ENCODE measurements around the gene PRODH2. TPM values are rescaled to one million over a fixed set of nuclear protein-coding genes. Genes with fewer than 3 reads are reported as not detected.
"Not testable (repeated sequence)": the region's sequence is repeated elsewhere in the genome, so short reads cannot be mapped to it uniquely, and the experiment has no call there.

PRODH2 gene
- total RNA-seq, 3 donors from 2014 or later: not detected

DNA sequence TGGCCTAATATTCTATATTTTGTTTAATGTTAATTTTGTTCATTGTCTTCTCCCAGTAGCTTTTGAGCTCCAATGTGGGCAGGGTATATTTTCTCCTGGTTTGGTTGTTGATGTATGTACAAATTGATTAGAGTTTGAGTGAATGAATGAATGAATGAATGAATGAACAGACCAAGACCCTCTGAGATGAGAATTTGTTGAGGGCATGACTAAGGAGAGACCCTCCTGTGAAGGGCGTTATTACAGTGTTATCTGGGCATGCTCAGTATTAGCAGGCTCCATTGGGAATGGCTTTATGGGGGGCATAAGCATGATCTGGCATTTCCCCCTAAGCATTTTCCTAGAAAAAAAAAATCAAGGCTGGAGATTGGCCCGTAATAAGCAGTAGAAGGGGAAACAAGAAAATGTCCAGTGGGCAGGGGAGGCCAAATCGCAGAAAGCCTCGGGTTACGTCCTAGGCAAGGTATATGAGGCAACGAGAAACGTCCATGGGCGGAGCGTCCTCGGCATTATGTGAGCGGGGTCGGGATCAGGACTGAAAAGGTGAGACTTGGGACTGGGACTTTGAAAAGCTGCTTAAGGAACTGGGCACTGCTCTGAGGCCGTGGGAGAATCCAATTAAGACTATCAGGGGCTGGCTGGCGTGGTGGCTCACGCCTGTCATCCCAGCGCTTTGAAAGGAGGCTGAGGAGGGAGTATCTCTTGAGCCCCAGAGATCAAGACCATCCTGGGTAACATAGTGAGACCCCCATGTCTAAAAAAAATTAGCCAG lies 38.2 kb downstream of the PRODH2 start:
- ATAC-seq (no peak), DNase-seq (no peak)
- Mint-ChIP-seq H3K9me3 (no peaks in the 10 kb centered on the region), H3K4me1 (ENCODE audit: low read depth) (peaks cover 19% of the 10 kb centered on the region), H3K36me3 (ENCODE audit: insufficient read depth) (no peaks in the 10 kb centered on the region), H3K4me3 (peak overlapping the region; percentile 71), H3K27me3 (ENCODE audit: low read depth) (no peaks in the 10 kb centered on the region)

DNA sequence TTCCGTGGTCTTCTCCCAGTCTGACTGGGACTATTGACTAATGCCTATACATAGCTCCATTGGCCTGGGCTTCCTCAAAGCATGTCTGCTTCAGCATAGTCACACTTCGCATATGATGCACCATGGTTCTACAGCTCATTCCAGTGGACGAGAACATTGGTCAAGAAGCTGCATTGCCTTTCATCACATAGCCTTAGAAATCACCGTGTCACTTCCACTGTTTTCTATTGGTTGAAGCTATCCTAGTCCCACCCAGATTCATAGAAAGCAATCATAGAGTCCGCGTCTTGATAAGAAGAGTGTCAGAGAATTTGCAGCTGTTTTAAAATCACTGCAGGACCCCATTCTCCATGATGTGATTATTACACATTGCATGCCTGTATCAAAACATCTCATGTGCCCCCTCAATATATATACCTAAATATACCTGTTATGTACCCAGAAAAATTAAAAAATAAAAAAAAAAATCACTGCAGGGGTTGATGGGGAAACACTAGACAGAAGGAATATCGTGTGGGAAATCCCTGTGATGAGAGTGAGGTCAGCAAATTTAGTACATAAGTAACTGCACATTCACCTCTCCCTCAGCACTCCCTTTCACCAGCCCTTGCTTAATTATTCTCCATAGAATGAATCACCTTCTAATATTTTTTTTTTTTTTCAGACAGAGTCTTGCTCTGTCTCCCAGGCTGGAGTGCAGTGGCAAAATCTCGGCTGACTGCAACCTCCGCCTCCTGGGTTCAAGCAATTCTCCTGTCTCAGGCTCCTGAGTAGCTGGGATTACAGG lies 39.4 kb downstream of the PRODH2 start:
- H3K4me3 Mint-ChIP-seq: no peak overlapping the region
- no peaks in the 10 kb centered on the region for H3K27me3 Mint-ChIP-seq (ENCODE audit: low read depth)
- peaks cover 19% of the 10 kb centered on the region for H3K4me1 Mint-ChIP-seq (ENCODE audit: low read depth)
- H3K9me3 Mint-ChIP-seq: no peaks in the 10 kb centered on the region
- no peak for ATAC-seq
- H3K36me3 Mint-ChIP-seq (ENCODE audit: insufficient read depth): peaks cover 4% of the 10 kb centered on the region
- DNase-seq: no peak

DNA sequence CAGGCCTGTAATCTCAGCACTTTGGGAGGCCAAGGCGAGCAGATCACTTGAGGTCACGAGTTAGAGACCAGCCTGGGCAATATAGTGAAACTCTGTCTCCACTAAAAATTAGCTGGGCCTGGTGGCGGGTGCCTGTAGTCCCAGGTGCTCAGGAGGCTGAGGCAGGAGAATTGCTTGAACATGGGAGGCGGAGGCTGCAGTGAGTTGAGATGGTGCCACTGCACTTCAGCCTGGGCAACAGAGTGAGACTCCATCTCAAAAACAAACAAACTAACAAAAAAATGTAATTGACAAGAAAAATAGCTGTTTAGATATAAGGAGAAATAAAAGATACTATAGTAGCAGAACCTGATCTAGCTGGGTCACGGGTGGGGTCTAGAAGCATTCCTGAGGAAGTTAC lies 40.3 kb downstream of the PRODH2 start:
- H3K9me3 Mint-ChIP-seq; H3K36me3 Mint-ChIP-seq (ENCODE audit: insufficient read depth); H3K4me3 Mint-ChIP-seq; ATAC-seq; DNase-seq; H3K27me3 Mint-ChIP-seq (ENCODE audit: low read depth): not testable (repeated sequence)
- H3K4me1 Mint-ChIP-seq (ENCODE audit: low read depth): peaks cover 19% of the 10 kb centered on the region

DNA sequence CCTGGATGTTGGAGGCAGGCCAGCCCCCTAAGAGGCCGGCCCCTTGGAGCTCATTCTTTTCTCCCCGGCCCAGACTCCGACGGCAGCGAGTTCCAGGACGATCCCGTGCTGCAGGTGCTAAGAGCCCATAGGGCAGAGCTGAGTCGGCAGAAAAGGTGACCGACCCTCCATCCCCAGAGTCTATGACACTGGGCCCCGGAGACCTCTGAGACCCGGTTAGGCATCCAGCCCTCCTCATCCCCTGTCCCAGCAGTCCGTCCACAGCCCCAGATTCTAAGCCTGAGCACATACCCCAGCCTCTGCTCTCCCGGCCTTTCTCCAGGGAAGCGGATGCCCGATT lies 44.6 kb downstream of the PRODH2 start:
- no peak for ATAC-seq
- DNase-seq: no peak
- H3K9me3 Mint-ChIP-seq: no peaks in the 10 kb centered on the region
- no peaks in the 10 kb centered on the region for H3K27me3 Mint-ChIP-seq (ENCODE audit: low read depth)
- H3K4me1 Mint-ChIP-seq (ENCODE audit: low read depth): no peaks in the 10 kb centered on the region
- H3K36me3 Mint-ChIP-seq (ENCODE audit: insufficient read depth): peaks cover 9% of the 10 kb centered on the region
- no peak overlapping the region for H3K4me3 Mint-ChIP-seq

DNA sequence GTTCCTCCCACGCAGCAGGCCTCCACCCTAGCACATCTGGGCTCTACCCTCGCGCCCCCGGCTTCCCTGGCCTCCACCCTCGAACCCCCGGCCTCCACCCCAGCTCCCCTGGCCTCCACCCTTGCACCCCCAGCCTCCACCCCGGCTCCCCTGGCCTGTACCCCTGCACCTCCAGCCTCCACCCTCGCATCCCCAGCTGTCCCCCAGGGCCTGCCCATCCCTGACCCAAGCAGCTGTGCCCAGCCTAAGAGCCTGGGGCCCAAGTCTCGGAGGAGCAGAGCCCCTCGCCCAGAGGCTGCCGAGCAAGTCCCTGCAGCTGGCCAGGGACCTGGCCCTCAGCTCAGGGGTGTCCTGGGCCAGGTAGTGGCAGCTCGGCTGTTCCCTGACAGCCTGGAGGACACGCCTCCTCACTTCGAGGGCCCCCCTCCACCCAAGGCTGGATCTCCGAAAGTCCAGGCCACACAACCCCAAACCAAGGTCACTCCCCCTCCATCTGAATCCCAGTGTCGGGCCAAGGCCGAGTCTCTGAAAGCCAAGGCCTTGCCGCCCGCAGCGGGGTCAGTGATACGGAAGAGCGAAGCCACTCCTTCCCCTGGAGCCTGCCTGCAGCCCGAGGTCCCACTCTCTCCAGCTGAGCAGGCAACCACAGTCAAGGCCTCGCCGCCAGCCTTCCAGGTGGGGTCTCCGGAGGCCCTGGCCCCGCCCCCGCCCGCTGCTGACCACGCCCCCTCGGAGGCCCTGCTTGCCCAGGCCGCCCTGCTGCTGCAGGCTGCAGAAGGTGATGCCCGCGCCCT lies 45.2 kb downstream of the PRODH2 start:
- Mint-ChIP-seq H3K36me3 (ENCODE audit: insufficient read depth) (peaks cover 9% of the 10 kb centered on the region), H3K4me1 (ENCODE audit: low read depth) (no peaks in the 10 kb centered on the region), H3K9me3 (no peaks in the 10 kb centered on the region), H3K4me3 (no peak overlapping the region), H3K27me3 (ENCODE audit: low read depth) (no peaks in the 10 kb centered on the region)
- ATAC-seq (peak in 1 of 2 donors; percentile 23), DNase-seq (no peak)

DNA sequence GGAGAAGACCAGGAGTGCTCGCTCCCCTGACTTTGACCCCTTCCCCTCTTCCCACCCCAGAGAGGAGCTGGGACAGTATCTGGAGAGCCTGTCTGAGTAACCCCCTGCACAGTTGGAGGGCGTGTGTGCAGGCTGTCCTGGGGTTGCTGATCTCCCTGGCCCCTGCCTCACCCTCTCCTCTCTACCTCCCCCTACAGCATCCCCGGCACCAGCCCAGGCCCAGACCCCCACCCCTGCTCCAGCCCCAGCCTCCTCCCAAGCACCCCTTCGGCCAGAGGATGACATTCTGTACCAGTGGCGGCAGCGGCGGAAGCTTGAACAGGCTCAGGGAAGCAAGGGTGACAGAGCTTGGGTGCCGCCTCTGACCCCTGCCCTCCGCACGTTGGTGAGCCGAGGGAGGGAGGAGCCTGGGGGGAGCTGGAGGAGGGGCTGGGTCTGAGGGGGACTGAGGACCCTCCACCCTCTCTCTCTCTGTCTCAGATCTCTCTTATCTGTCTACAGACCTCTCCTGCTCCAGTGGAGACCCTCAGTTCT lies 46.0 kb downstream of the PRODH2 start:
- Mint-ChIP-seq H3K36me3 (ENCODE audit: insufficient read depth) (peaks cover 14% of the 10 kb centered on the region), H3K27me3 (ENCODE audit: low read depth) (no peaks in the 10 kb centered on the region), H3K9me3 (no peaks in the 10 kb centered on the region), H3K4me1 (ENCODE audit: low read depth) (no peaks in the 10 kb centered on the region), H3K4me3 (no peak overlapping the region)
- DNase-seq (no peak), ATAC-seq (no peak)

DNA sequence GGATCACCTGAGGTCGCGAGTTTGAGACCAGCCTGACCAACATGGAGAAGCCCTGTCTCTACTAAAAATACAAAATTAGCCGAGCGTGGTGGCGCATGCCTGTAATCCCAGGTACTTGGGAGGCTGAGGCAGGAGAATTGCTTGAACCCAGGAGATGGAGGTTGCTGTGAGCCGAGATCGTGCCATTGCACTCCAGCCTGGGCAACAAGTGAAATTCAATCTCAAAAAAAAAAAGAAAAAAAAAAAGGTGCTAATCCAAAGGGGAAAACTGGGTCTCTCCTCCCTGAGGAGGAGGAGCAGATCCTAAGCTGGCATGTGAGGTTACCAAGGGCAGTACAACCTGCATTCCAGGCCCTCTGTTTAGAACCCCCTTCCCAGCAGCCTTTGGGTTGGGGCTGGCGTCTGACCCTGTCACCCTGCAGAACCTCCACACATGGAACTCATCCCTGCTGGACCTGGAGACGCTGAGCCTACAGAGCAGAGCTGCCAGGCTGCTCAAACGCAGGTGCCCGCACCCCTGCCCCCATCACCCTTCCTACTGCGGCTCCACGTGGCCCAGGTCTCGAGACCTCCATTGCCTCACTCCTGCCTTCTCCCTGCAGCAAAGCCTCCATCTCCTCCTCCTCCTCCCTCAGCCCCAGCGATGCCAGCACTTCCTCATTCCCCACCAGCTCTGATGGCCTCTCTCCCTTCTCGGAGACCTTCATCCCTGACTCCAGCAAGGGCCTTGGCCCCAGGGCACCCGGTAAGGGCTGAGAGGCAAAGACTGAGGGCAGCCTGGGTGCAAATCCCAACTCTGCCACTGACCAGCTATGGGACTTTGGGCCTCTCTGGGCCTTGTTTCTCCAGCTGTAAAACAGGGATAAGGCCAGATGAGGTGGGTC lies 48.0 kb downstream of the PRODH2 start:
- DNase-seq (no peak), ATAC-seq (no peak)
- Mint-ChIP-seq H3K4me1 (ENCODE audit: low read depth) (no peaks in the 10 kb centered on the region), H3K4me3 (no peak overlapping the region), H3K27me3 (ENCODE audit: low read depth) (no peaks in the 10 kb centered on the region), H3K9me3 (no peaks in the 10 kb centered on the region), H3K36me3 (ENCODE audit: insufficient read depth) (peaks cover 16% of the 10 kb centered on the region)

DNA sequence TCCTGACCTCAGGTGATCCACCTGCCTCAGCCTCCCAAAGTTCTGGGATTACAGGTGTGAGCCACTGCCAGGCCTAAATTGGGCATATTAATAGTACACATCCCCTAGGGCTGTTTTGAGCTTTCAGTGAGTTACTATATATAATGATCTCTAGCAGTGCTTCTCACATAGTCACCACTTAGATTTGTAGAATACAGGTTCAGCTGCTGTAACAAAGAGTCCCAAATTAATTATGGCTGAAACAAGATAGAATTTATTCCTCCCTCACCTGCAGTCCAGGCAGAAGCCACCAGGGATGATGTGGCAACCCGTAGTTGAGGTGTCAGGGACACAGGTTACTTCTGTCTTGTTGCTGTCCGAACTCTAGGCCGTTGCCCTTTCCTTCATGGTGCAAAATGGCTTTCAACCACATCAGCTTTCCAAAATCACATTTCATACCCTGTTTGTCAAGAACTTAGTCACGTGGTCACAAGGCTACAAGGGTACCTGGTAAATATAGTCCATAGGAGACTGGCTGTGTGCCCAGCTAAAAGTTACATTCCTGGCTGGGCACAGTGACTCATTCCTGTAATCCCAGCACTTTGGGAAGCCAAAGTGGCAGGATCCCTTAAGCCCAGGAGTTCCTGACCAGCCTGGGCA lies 51.8 kb downstream of the PRODH2 start:
- peaks cover 5% of the 10 kb centered on the region for H3K27me3 Mint-ChIP-seq (ENCODE audit: low read depth)
- peaks cover 25% of the 10 kb centered on the region for H3K4me1 Mint-ChIP-seq (ENCODE audit: low read depth)
- H3K36me3 Mint-ChIP-seq (ENCODE audit: insufficient read depth): peaks cover 10% of the 10 kb centered on the region
- no peak for DNase-seq
- no peak for ATAC-seq
- H3K9me3 Mint-ChIP-seq: no peaks in the 10 kb centered on the region
- no peak overlapping the region for H3K4me3 Mint-ChIP-seq

DNA sequence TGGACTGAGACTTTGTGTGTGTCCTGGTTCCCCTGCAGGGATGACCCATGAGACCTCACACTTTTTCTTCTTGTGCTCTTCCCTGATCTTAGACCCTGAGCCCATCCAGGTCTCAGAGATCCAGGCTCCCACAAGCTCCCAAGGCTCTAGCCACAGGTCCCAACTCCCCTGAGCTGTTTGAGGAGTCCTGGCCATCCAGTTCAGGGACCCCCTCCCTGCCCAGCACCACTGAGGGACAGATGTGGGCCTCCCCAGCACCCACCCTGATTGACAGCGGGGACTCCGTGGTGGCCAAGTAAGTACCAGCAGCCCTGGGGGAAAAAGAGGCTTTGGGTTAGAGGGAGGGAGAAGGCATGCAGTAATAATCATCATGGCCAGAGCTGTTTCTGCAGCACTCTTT lies 52.9 kb downstream of the PRODH2 start:
- H3K36me3 Mint-ChIP-seq (ENCODE audit: insufficient read depth): peaks cover 8% of the 10 kb centered on the region
- peak overlapping the region; percentile 59 for H3K4me3 Mint-ChIP-seq
- H3K4me1 Mint-ChIP-seq (ENCODE audit: low read depth): peaks cover 29% of the 10 kb centered on the region
- DNase-seq (no peak), ATAC-seq (no peak)
- no peaks in the 10 kb centered on the region for H3K9me3 Mint-ChIP-seq
- H3K27me3 Mint-ChIP-seq (ENCODE audit: low read depth): peaks cover 5% of the 10 kb centered on the region

DNA sequence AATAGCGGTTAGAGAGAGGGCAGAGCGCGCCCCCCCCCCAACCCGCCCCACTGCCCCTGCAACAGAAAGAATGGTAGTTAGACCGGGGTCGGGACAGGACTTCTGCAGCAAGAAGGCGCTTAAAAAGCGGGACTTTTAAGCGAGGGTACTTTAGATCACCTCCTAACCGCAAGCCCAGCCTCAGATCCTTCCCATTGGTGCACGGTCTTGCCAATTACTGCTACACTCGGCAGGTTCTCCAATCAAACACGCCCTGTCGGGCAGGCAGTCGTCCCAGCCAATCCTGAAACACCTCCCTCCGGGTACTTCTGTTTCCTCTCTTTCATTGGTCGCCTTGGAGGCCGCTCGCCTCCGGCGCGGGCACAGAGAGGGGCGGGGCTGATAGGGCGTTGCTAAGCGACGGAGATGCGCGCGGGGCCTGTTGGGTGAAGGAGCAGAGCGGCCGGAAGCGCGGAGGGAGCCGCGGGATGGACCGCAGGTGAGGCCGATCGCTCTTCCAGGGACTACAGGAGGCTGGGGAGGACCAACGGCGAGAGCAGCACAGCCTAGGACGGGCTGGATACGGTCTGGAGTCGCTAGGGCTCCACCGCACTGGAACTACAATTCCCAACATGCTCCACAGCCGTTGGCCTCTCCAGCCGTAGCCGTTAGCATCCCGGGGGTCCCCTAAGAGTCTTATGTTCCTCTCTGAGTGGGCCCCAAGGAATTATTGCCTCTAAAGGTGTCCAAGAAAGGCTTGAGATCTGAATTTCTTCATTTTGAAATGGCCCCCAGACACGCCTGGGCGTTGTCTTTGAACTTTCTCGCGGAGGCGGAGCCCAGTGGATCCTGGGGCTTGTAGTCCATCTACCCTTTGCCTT lies 54.7 kb downstream of the PRODH2 start, which contains the start of gene PROSER3:
TSS of gene PROSER3 (plus strand) at position 428 of the 860 bp plus-strand sequence. CDS start at position 468, 40 bp downstream.
- DNase-seq: peak; percentile 95
- peaks cover 5% of the 10 kb centered on the region for H3K27me3 Mint-ChIP-seq (ENCODE audit: low read depth)
- H3K9me3 Mint-ChIP-seq: no peaks in the 10 kb centered on the region
- ATAC-seq: peak; percentile 98
- peak within 1 kb of the TSS; percentile 95 for H3K4me3 Mint-ChIP-seq
- H3K4me1 Mint-ChIP-seq (ENCODE audit: low read depth): peaks cover 29% of the 10 kb centered on the region
- peaks cover 10% of the 10 kb centered on the region for H3K36me3 Mint-ChIP-seq (ENCODE audit: insufficient read depth)

DNA sequence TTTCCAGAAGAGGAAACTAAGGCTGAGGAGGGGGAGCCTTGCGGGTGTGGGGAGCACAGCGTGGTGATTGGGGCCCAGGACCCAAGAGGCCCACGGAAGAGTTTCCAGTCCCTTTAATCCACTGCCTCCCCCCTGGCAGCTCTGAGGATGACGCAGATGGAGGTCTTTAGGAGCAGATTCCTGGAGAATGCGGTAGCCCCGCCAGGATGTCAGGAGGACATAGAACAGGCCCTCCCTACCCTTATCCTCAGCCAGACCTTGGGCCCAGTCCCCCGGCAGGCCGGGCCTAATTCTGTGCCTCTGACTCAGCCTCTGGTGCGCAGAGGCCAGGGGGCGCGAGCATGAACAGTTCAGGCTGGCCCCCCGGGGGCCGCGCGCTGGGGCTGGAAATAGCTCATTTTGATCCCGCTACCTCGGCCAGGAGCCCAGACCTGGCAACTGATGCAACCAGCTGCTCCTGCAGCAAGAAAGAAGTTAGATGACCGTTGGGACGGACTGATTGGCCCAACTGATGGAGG lies 55.4 kb downstream of the PRODH2 start:
- no peak for DNase-seq
- peaks cover 5% of the 10 kb centered on the region for H3K27me3 Mint-ChIP-seq (ENCODE audit: low read depth)
- H3K36me3 Mint-ChIP-seq (ENCODE audit: insufficient read depth): peaks cover 10% of the 10 kb centered on the region
- H3K4me1 Mint-ChIP-seq (ENCODE audit: low read depth): peaks cover 29% of the 10 kb centered on the region
- H3K9me3 Mint-ChIP-seq: no peaks in the 10 kb centered on the region
- ATAC-seq: peak in 1 of 2 donors; percentile 6
- peak overlapping the region; percentile 95 for H3K4me3 Mint-ChIP-seq
